Right lobe of liver (tissue), 6 donors: Measurements from ENCODE around the gene ZC2HC1C. TPM values are rescaled to one million over a fixed set of nuclear protein-coding genes. Genes with fewer than 3 reads are reported as not detected.
A peak's percentile ranks its signal among the peaks of the same experiment; 100 is the strongest.

Source experiments
- ATAC-seq, 4 donors: fragments of 200-7000 bp; cut with Tn5 transposase; one replicate each; pipeline ENCODE4 v1.9.1; 2020; ENCODE audit warnings: mild to moderate bottlenecking in 4 of 4, moderate library complexity in 4 of 4
- DNase-seq, 3 donors: peaks; one replicate each; pipeline ENCODE4 v3.0.0-alpha.2; 2020
- H3K27ac ChIP-seq, 3 donors: fragments of 200-600 bp; one replicate each; pipeline ENCODE4 v1.8.0; 2022
- H3K27me3 ChIP-seq, 2 donors: fragments of 200-600 bp; one replicate each; pipeline ENCODE4 v1.8.0; 2022
- H3K36me3 ChIP-seq, 4 donors: fragments of 200-600 bp; sonication (generic) in 1 of 4; one replicate each; pipeline versions ENCODE4 v1.5.1 to v1.8.0; 2017 to 2022; ENCODE audit warnings: control low read depth in 1 of 4
- H3K4me1 ChIP-seq, 4 donors: fragments of 200-600 bp; sonication (generic) in 1 of 4; one replicate each; pipeline versions ENCODE4 v1.5.1 to v1.8.0; 2017 to 2022; ENCODE audit warnings: control low read depth in 1 of 4
- H3K4me3 ChIP-seq, 3 donors: fragments of 200-600 bp; one replicate each; pipeline ENCODE4 v1.8.0; 2022
- H3K9me3 ChIP-seq, 4 donors: fragments of 200-600 bp; sonication (generic) in 1 of 4; one replicate each; pipeline versions ENCODE4 v1.5.1 to v1.8.0; 2017 to 2022; ENCODE audit warnings: control low read depth in 1 of 4
- CTCF ChIP-seq, 4 donors: fragments of 200-600 bp in 3 of 4; fragments of 450-650 bp in 1 of 4; IDR thresholded peaks; one replicate each; pipeline versions ENCODE4 v1.5.1 to v1.8.0; 2016 to 2022; ENCODE audit warnings: antibody characterized with exemption in 4 of 4, mild to moderate bottlenecking in 2 of 4
- POLR2A ChIP-seq: fragments of 450-650 bp; IDR thresholded peaks from one replicate; pipeline ENCODE4 v1.6.1; 2017; ENCODE audit warnings: antibody characterized with exemption, mild to moderate bottlenecking
- WGBS: methylation state at CpG from one replicate; pipeline ENCODE4 v1.1.6; 2018; ENCODE audit warnings: low coverage, low lambda C conversion rate; ENCODE audit not compliant: insufficient coverage; ENCODE audit errors: missing lambda C conversion rate; 5-methylcytosine and 5-hydroxymethylcytosine counted together
- intact Hi-C, 2 donors: fragments of 100-400 bp; cut with DNase I; formaldehyde crosslinking; loops; one replicate each; pipeline versions ENCODE4 v1.11.2 to v1.14.1; 2022
- total RNA-seq, 6 experiments: library from RNA; depleted of rRNA in 2 of 6; stranded (reverse); fragments of >200 nt in 2 of 6; fragmentation: NEBNext Ultra II Directional in 3 of 6; extraction: Animal tissue kit (Norgen Biotek cat#: 25700) in 3 of 6; gene quantifications; one replicate each; pipeline versions ENCODE4 v1.1.0 to v1.2.4, GENCODE V29; 2016 to 2023
- donor health status: DM: no; HTN: yes; CAD: no.
- donor health status: DM: no; HTN: no; CAD: no.
- donor health status: DM: no; HTN: no; CAD: no.
- donor health status: DM: no; HTN: yes; CAD: no.
- donor health status: DM: no; HTN: yes; CAD: no.

ZC2HC1C gene
- total RNA-seq, 6 experiments from 2014 or later, result 2.1 to 9.6 (median 3.1) TPM

- Histone ChIP-seq H3K27me3 (no peaks in the 10 kb centered on the region), H3K36me3 (peaks cover 0 to 73% (median 45%) of the 10 kb centered on the region in 4 donors)
Observed at GRCh38 chr14:75088566-75089373, 19.3 kb downstream of the ZC2HC1C start.

GRCh38 chr14:75090353-75090752, 20.9 kb downstream of the ZC2HC1C start:
- no peak for DNase-seq
- H3K4me3 ChIP-seq, result no peak overlapping the region
- intact Hi-C loops, result loop anchor here in 1 of 2 donors (5.0 kb wide), 1 partner anchor 143 kb away; no protein-coding TSS in a partner anchor
- H3K27me3 ChIP-seq, result no peaks in the 10 kb centered on the region
- TF ChIP-seq CTCF (IDR thresholded peaks at IDR 0.05), result no peak
- TF ChIP-seq POLR2A, result no peak
- ATAC-seq, result no peak
- WGBS, result 93% methylated on average over 3 of the region's 3 CpGs
- no peaks in the 10 kb centered on the region for H3K9me3 ChIP-seq
- H3K36me3 ChIP-seq, result peaks cover 0 to 73% (median 48%) of the 10 kb centered on the region in 4 donors
- H3K27ac ChIP-seq, result no peak overlapping the region
- H3K4me1 ChIP-seq, result no peaks in the 10 kb centered on the region

More at GRCh38 chr14:75088566-75089373, 19.3 kb downstream of the ZC2HC1C start:
- intact Hi-C loops, result loop anchor here in 1 of 2 donors (10.0 kb wide), 1 partner anchor 144 kb away; no protein-coding TSS in a partner anchor
- DNase-seq (no peak), ATAC-seq (peak; percentile 81 to 89 (median 85))
- H3K4me1 ChIP-seq, result no peaks in the 10 kb centered on the region
- WGBS, result 68% methylated on average over 6 of the region's 7 CpGs
- TF ChIP-seq CTCF (IDR thresholded peaks at IDR 0.05), result peak; percentile 72 to 89 (median 77)
- no peak for TF ChIP-seq POLR2A
- H3K4me3 ChIP-seq, result no peak overlapping the region
- no peaks in the 10 kb centered on the region for H3K9me3 ChIP-seq
- no peak overlapping the region for H3K27ac ChIP-seq

- 84% methylated on average over 7 of the region's 8 CpGs for WGBS
- Histone ChIP-seq H3K27ac (no peak overlapping the region), H3K27me3 (no peaks in the 10 kb centered on the region), H3K4me1 (no peaks in the 10 kb centered on the region), H3K9me3 (no peaks in the 10 kb centered on the region), H3K36me3 (peaks cover 0 to 73% (median 44%) of the 10 kb centered on the region in 4 donors), H3K4me3 (no peak overlapping the region)
- TF ChIP-seq POLR2A, result no peak
- TF ChIP-seq CTCF (IDR thresholded peaks at IDR 0.05), result no peak
- intact Hi-C loops, result loop anchor here in 1 of 2 donors (5.0 kb wide), 1 partner anchor 144 kb away; no protein-coding TSS in a partner anchor
- no peak for DNase-seq
- ATAC-seq, result no peak
Observed at GRCh38 chr14:75091251-75091650, 21.8 kb downstream of the ZC2HC1C start.

- DNase-seq (no peak), ATAC-seq (no peak)
- H3K27ac ChIP-seq, result no peak overlapping the region
- WGBS, result 88% methylated on average over 2 of the region's 2 CpGs
- peaks cover 0 to 72% (median 41%) of the 10 kb centered on the region in 4 donors for H3K36me3 ChIP-seq
- no peaks in the 10 kb centered on the region for H3K4me1 ChIP-seq
- no peaks in the 10 kb centered on the region for H3K27me3 ChIP-seq
- intact Hi-C loops, result loop anchor here in 1 of 2 donors (5.0 kb wide), 1 partner anchor 145 kb away; no protein-coding TSS in a partner anchor
- no peak overlapping the region for H3K4me3 ChIP-seq
- H3K9me3 ChIP-seq, result no peaks in the 10 kb centered on the region
- TF ChIP-seq POLR2A, result no peak
- TF ChIP-seq CTCF (IDR thresholded peaks at IDR 0.05), result no peak
Observed at GRCh38 chr14:75092698-75093097, 23.3 kb downstream of the ZC2HC1C start.
